H9 (cell line): ENCODE results near the gene ABLIM3. TPM values are rescaled to one million over a fixed set of nuclear protein-coding genes. Genes with fewer than 3 reads are reported as not detected.

Experiments used
- DNase-seq: peaks from one replicate; pipeline ENCODE4 v3.0.0-alpha.2; 2017
- H2AFZ ChIP-seq: one replicate; pipeline ENCODE4 v1.6.1; 2013; ENCODE audit warnings: mild to moderate bottlenecking, low read length, control low read depth, moderate library complexity
- H2AK5ac ChIP-seq: 2 replicates; pipeline ENCODE4 v1.6.1; 2013; ENCODE audit warnings: low read length, control low read depth, mixed read lengths; ENCODE audit not compliant: insufficient read length
- H2BK120ac ChIP-seq: one replicate; pipeline ENCODE4 v1.6.1; 2013; ENCODE audit warnings: low read depth, mild to moderate bottlenecking, low read length, control low read depth, inconsistent platforms; ENCODE audit not compliant: poor library complexity, severe bottlenecking
- H2BK12ac ChIP-seq: 2 replicates; pipeline ENCODE4 v1.6.1; 2013; ENCODE audit warnings: low read length, control low read depth, mixed read lengths, low read depth; ENCODE audit not compliant: insufficient read length
- H2BK15ac ChIP-seq: 2 replicates; pipeline ENCODE4 v1.6.1; 2013; ENCODE audit warnings: low read depth, low read length, control low read depth
- H2BK20ac ChIP-seq: one replicate; pipeline ENCODE4 v1.6.1; 2013; ENCODE audit warnings: low read depth, mild to moderate bottlenecking, low read length, control low read depth, inconsistent platforms; ENCODE audit not compliant: poor library complexity, severe bottlenecking
- H2BK5ac ChIP-seq: 2 replicates; pipeline ENCODE4 v1.6.1; 2013; ENCODE audit warnings: low read length, control low read depth, mixed read lengths; ENCODE audit not compliant: insufficient read length
- H3K14ac ChIP-seq: 2 replicates; pipeline ENCODE4 v1.6.1; 2013; ENCODE audit warnings: low read length, control low read depth; ENCODE audit not compliant: insufficient read depth
- H3K18ac ChIP-seq: 2 replicates; pipeline ENCODE4 v1.6.1; 2013; ENCODE audit warnings: low read depth, mild to moderate bottlenecking, mixed read lengths, low read length, control low read depth; ENCODE audit not compliant: insufficient read length
- H3K23ac ChIP-seq: 2 replicates; pipeline ENCODE4 v1.6.1; 2013; ENCODE audit warnings: low read length, control low read depth, mixed read lengths, low read depth; ENCODE audit not compliant: insufficient read length
- H3K23me2 ChIP-seq: 2 replicates; pipeline ENCODE4 v1.6.1; 2013; ENCODE audit warnings: low read depth, mild to moderate bottlenecking, mixed read lengths, low read length, control low read depth; ENCODE audit not compliant: insufficient read length, poor library complexity, severe bottlenecking
- H3K27ac ChIP-seq: 2 replicates; pipeline ENCODE4 v1.5.1; 2013; ENCODE audit warnings: low read length, control low read depth, mixed read lengths, low read depth; ENCODE audit not compliant: insufficient read length
- H3K27me3 ChIP-seq: 2 replicates; pipeline ENCODE4 v1.6.1; 2013; ENCODE audit warnings: low read length, control low read depth, inconsistent platforms; ENCODE audit not compliant: insufficient read depth
- H3K4ac ChIP-seq: 2 replicates; pipeline ENCODE4 v1.6.1; 2013; ENCODE audit warnings: low read depth, mild to moderate bottlenecking, control low read depth, inconsistent platforms, low read length, moderate library complexity
- H3K4me1 ChIP-seq: 2 replicates; pipeline ENCODE4 v1.6.1; 2013; ENCODE audit warnings: low read length, control low read depth, inconsistent platforms; ENCODE audit not compliant: insufficient read depth
- H3K4me2 ChIP-seq: 2 replicates; pipeline ENCODE4 v1.6.1; 2013; ENCODE audit warnings: low read length, control low read depth, mixed read lengths; ENCODE audit not compliant: insufficient read length, insufficient read depth
- H3K56ac ChIP-seq: 2 replicates; pipeline ENCODE4 v1.6.1; 2013; ENCODE audit warnings: low read depth, mild to moderate bottlenecking, mixed read lengths, low read length, control low read depth; ENCODE audit not compliant: insufficient read length
- H3K79me1 ChIP-seq: 2 replicates; pipeline ENCODE4 v1.6.1; 2013; ENCODE audit warnings: low read depth, mild to moderate bottlenecking, moderate library complexity, low read length, control low read depth, inconsistent platforms; ENCODE audit not compliant: insufficient read depth, poor library complexity, severe bottlenecking
- H3K79me2 ChIP-seq: 2 replicates; pipeline ENCODE4 v1.6.1; 2013; ENCODE audit warnings: low read length, control low read depth, inconsistent platforms; ENCODE audit not compliant: insufficient read depth
- H3K9ac ChIP-seq: 2 replicates; pipeline ENCODE4 v1.6.1; 2013; ENCODE audit warnings: low read length, control low read depth, mixed read lengths; ENCODE audit not compliant: insufficient read length; ENCODE audit errors: extremely low read depth
- H3K9me3 ChIP-seq: one replicate; pipeline ENCODE4 v1.6.1; 2013; ENCODE audit warnings: low read depth, low read length, inconsistent platforms; ENCODE audit not compliant: control insufficient read depth
- H3T11ph ChIP-seq: one replicate; pipeline ENCODE4 v1.6.1; 2013; ENCODE audit warnings: mild to moderate bottlenecking, low read length, control low read depth, inconsistent platforms
- H4K20me1 ChIP-seq: one replicate; pipeline ENCODE4 v1.6.1; 2013; ENCODE audit not compliant: control insufficient read depth, insufficient read length, insufficient read depth
- H4K5ac ChIP-seq: 2 replicates; pipeline ENCODE4 v1.6.1; 2013; ENCODE audit warnings: low read depth, mild to moderate bottlenecking, mixed read lengths, low read length, control low read depth; ENCODE audit not compliant: insufficient read length
- H4K8ac ChIP-seq: replicated peaks from 2 replicates; pipeline ENCODE4 v1.6.1; 2013; ENCODE audit warnings: low read length, control low read depth, mixed read lengths, low read depth; ENCODE audit not compliant: insufficient read length
- H4K91ac ChIP-seq: 2 replicates; pipeline ENCODE4 v1.6.1; 2013; ENCODE audit warnings: low read depth, mild to moderate bottlenecking, moderate library complexity, mixed read lengths, low read length, control low read depth; ENCODE audit not compliant: insufficient read length
- H3K27ac Mint-ChIP-seq, 3 experiments: 2 replicates in 2 of 3; 3 replicates in 1 of 3; pipeline ENCODE4 v1.8.0; 2020 to 2021; ENCODE audit warnings: mixed read lengths in 3 of 3, mild to moderate bottlenecking in 1 of 3, moderate library complexity in 1 of 3
- H3K27me3 Mint-ChIP-seq: 2 replicates; pipeline ENCODE4 v1.8.0; 2021; ENCODE audit warnings: low read depth, mild to moderate bottlenecking, moderate library complexity, mixed read lengths
- H3K36me3 Mint-ChIP-seq, 3 experiments: 2 replicates in 2 of 3; 3 replicates in 1 of 3; pipeline ENCODE4 v1.8.0; 2020 to 2021; ENCODE audit warnings: low read depth in 3 of 3, mixed read lengths in 3 of 3; ENCODE audit not compliant: insufficient read depth in 1 of 3
- H3K4me1 Mint-ChIP-seq, 2 experiments: 2 replicates each; pipeline ENCODE4 v1.8.0; 2020; ENCODE audit warnings: mixed read lengths in 2 of 2
- H3K4me3 Mint-ChIP-seq, 2 experiments: 2 replicates in 1 of 2; 3 replicates in 1 of 2; pipeline ENCODE4 v1.8.0; 2020 to 2021; ENCODE audit warnings: mild to moderate bottlenecking in 2 of 2, mixed read lengths in 2 of 2, moderate library complexity in 1 of 2
- H3K9me3 Mint-ChIP-seq, 2 experiments: 2 replicates in 1 of 2; 3 replicates in 1 of 2; pipeline ENCODE4 v1.8.0; 2020; ENCODE audit warnings: mild to moderate bottlenecking in 2 of 2, mixed read lengths in 2 of 2, moderate library complexity in 1 of 2
- CTCF ChIP-seq: fragments of 200-600 bp; sonication (generic); conservative IDR thresholded peaks from 3 replicates; pipeline ENCODE4 v1.8.0; 2021; ENCODE audit warnings: antibody characterized with exemption, mild to moderate bottlenecking
- WGBS: extraction: QIAGEN DNeasy Blood & Tissue Kit; methylation state at CpG from one replicate; pipeline ENCODE4 v1.1.7; 2013; ENCODE audit warnings: missing lambda C conversion rate, low lambda C conversion rate, mixed read lengths; ENCODE audit not compliant: insufficient read length; ENCODE audit errors: extremely low coverage; 5-methylcytosine and 5-hydroxymethylcytosine counted together
- total RNA-seq: library from RNA; stranded (reverse); gene quantifications from 2 replicates; pipeline ENCODE4 v1.2.1, GENCODE V29; 2021

ABLIM3 gene
- total RNA-seq, 1 experiment from 2014 or later, result 0.20 TPM

- H3K36me3 Mint-ChIP-seq, result no peaks in the 10 kb centered on the region
- no peak overlapping the region for H3K4me2 ChIP-seq
- H3T11ph ChIP-seq, result no peak overlapping the region
- no peak overlapping the region for H3K56ac ChIP-seq
- H2BK12ac ChIP-seq, result no peak overlapping the region
- H3K23me2 ChIP-seq, result no peaks in the 10 kb centered on the region
- no peak overlapping the region for H2BK20ac ChIP-seq
- no peak overlapping the region for H3K4ac ChIP-seq
- no peak overlapping the region for H4K8ac ChIP-seq
- H3K9me3 ChIP-seq, result no peaks in the 10 kb centered on the region
- no peaks in the 10 kb centered on the region for H3K79me2 ChIP-seq
- no peaks in the 10 kb centered on the region for H3K9me3 Mint-ChIP-seq
- H4K5ac ChIP-seq, result no peak overlapping the region
- H3K4me3 Mint-ChIP-seq, result no peak overlapping the region
- H2AK5ac ChIP-seq, result no peak overlapping the region
- no CpG with 5 or more reads among the region's 4 CpGs for WGBS
- no peaks in the 10 kb centered on the region for H4K20me1 ChIP-seq
- no peak overlapping the region for H3K27ac Mint-ChIP-seq
- no peak overlapping the region for H4K91ac ChIP-seq
- no peak overlapping the region for H2BK5ac ChIP-seq
- H2BK15ac ChIP-seq, result no peak overlapping the region
- H3K14ac ChIP-seq, result no peak overlapping the region
- H3K23ac ChIP-seq, result no peak overlapping the region
- no peaks in the 10 kb centered on the region for H3K79me1 ChIP-seq
- H3K27me3 Mint-ChIP-seq, result peaks cover 7% of the 10 kb centered on the region
- no peak overlapping the region for H3K27ac ChIP-seq
- no peaks in the 10 kb centered on the region for H3K4me1 Mint-ChIP-seq
- no peaks in the 10 kb centered on the region for H3K27me3 ChIP-seq
- DNase-seq, result no peak
- no peak overlapping the region for H3K9ac ChIP-seq
- no peak overlapping the region for H3K18ac ChIP-seq
- no peak overlapping the region for H2BK120ac ChIP-seq
- H2AFZ ChIP-seq, result no peak overlapping the region
- H3K4me1 ChIP-seq, result no peaks in the 10 kb centered on the region
- no peak for TF ChIP-seq CTCF
These were observed 80.5 kb downstream of the ABLIM3 start for GRCh38 chr5:149221731-149222342.
